SKM-1 (cell line): ENCODE data around the gene TCP11.

Experiments used
- DNase-seq: peaks from one replicate; lab custom pipeline; 2025; ENCODE audit not compliant: unreplicated experiment; lab: John Stamatoyannopoulos, UW

TCP11 gene

GRCh38 chr6:35173427-35174087 is 32.4 kb upstream of the TCP11 start:
- no peak for DNase-seq

GRCh38 chr6:35173044-35173426 is 31.9 kb upstream of the TCP11 start:
- DNase-seq = no peak

- no peak for DNase-seq
Observed at GRCh38 chr6:35170891-35171290, 29.8 kb upstream of the TCP11 start.

- no peak for DNase-seq
Observed at GRCh38 chr6:35170166-35170565, 29.0 kb upstream of the TCP11 start.

- DNase-seq = no peak
Observed at GRCh38 chr6:35168461-35168861, 27.3 kb upstream of the TCP11 start.

- DNase-seq = no peak
Observed at GRCh38 chr6:35167505-35167904, 26.4 kb upstream of the TCP11 start.

GRCh38 chr6:35166520-35166919 is 25.4 kb upstream of the TCP11 start:
- no peak for DNase-seq

GRCh38 chr6:35166116-35166515 is 25.0 kb upstream of the TCP11 start:
- DNase-seq = no peak

GRCh38 chr6:35165630-35166071 is 24.5 kb upstream of the TCP11 start:
- no peak for DNase-seq

GRCh38 chr6:35164868-35165267 is 23.7 kb upstream of the TCP11 start:
- no peak for DNase-seq

GRCh38 chr6:35164277-35164676 is 23.1 kb upstream of the TCP11 start:
- no peak for DNase-seq

- DNase-seq = no peak
Observed at GRCh38 chr6:35163836-35164235, 22.7 kb upstream of the TCP11 start.

- DNase-seq = no peak
Observed at GRCh38 chr6:35161776-35162607, 20.9 kb upstream of the TCP11 start.

- no peak for DNase-seq
Observed at GRCh38 chr6:35161266-35161665, 20.1 kb upstream of the TCP11 start.

GRCh38 chr6:35160642-35161041 is 19.5 kb upstream of the TCP11 start:
- no peak for DNase-seq

- no peak for DNase-seq
Observed at GRCh38 chr6:35158520-35158919, 17.4 kb upstream of the TCP11 start.

GRCh38 chr6:35154947-35155346 is 13.8 kb upstream of the TCP11 start:
- DNase-seq = no peak

- DNase-seq = no peak
Observed at GRCh38 chr6:35154262-35154661, 13.1 kb upstream of the TCP11 start.

GRCh38 chr6:35152067-35152707 is 11.0 kb upstream of the TCP11 start:
- no peak for DNase-seq

- no peak for DNase-seq
Observed at GRCh38 chr6:35151466-35151865, 10.3 kb upstream of the TCP11 start.

- DNase-seq = no peak
Observed at GRCh38 chr6:35149891-35150566, 8.9 kb upstream of the TCP11 start.
